Measurements from ENCODE around the gene CEP41.

The CEP41 gene

DNA sequence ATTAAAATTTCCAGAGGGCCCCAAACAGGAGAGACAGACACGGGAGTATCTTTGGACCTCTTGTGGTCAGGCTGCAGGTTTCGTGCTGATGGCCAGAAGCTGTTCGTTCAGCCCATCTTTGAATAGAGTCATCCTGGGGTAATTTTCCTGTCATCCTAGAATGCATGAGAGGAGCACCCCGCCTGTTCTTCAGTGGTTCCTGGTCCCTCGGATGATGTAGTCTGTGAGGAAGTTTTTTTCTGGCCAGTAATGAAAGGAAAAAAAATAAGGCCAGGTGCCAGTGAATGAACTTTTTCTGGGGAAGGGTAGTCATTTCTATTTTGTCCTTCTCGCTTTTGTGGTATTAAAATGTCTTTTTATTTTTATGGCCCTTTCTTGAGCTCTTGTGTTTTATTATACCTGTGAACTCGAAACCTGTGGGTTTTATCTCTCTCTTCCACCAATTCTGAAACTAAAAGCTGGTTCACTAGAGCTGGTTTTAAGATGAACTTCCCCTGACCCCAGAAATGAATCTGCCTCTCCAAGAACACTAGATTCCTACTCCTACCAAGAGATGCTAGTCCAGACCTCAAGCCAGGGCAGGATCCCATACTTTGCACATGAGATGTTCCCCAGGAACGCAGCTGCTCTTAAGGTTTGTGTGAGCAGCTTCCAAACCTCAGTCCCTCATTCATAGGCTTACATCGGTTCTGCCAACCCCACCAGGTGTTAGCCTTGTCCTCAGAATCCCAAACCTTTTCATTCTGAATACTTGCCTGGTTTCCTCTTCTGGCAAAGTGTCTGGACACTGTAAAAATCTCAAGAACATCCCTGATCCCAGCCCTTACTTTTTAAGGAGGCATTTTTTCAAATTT, 35.7 kb upstream of the CEP41 start:
- TF ChIP-seq, protein P1, sequence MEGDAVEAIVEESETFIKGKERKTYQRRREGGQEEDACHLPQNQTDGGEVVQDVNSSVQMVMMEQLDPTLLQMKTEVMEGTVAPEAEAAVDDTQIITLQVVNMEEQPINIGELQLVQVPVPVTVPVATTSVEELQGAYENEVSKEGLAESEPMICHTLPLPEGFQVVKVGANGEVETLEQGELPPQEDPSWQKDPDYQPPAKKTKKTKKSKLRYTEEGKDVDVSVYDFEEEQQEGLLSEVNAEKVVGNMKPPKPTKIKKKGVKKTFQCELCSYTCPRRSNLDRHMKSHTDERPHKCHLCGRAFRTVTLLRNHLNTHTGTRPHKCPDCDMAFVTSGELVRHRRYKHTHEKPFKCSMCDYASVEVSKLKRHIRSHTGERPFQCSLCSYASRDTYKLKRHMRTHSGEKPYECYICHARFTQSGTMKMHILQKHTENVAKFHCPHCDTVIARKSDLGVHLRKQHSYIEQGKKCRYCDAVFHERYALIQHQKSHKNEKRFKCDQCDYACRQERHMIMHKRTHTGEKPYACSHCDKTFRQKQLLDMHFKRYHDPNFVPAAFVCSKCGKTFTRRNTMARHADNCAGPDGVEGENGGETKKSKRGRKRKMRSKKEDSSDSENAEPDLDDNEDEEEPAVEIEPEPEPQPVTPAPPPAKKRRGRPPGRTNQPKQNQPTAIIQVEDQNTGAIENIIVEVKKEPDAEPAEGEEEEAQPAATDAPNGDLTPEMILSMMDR (IDR thresholded peaks at IDR 0.05; ENCODE audit: low read depth, low read length): no peak
- DNase-seq (ENCODE audit: extremely low read depth, low read depth): no peak

DNA sequence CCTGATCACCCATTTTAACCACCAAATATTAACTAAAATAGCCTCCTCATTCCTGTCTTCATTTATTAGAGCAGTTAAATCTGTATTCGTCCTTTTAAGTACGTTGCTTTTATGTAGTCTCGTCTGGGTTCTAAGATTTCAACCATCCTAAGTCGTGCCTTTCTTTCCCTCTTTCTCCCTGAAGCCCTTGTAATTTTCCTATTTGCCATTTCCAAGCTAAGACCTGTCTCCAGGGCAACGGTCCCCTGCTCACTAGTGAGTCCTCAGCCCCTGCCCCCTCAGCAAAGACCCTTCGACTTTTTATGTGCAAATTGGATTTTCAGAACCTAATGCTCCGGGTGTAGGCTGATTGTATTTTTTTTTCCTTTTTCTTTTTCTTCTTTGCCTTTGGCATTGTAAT, 35.0 kb upstream of the CEP41 start:
- TF ChIP-seq, protein P1 (IDR thresholded peaks at IDR 0.05; ENCODE audit: low read depth, low read length): no peak
- no peak for DNase-seq (ENCODE audit: extremely low read depth, low read depth)

DNA sequence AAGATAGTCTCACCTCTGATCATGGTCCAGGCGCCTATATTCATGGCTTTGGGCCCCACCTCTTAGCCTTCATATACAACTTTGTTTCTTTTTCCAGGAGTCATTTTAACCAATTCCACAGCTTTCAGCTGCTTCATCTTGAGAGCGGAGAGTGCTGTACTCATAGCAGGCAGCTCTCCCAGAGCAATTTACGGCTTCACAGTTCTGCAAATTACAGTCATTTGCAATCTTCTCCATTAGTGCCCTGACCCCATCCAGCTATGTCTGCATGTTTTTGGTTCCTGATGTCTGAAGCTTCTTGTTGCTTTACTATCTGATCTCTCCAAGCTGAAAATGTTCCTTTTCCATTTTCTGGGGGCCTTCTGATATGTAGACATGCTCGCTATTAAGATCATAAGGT, 33.1 kb upstream of the CEP41 start:
- DNase-seq (ENCODE audit: extremely low read depth, low read depth): no peak
- TF ChIP-seq, protein P1 (IDR thresholded peaks at IDR 0.05; ENCODE audit: low read depth, low read length): no peak

DNA sequence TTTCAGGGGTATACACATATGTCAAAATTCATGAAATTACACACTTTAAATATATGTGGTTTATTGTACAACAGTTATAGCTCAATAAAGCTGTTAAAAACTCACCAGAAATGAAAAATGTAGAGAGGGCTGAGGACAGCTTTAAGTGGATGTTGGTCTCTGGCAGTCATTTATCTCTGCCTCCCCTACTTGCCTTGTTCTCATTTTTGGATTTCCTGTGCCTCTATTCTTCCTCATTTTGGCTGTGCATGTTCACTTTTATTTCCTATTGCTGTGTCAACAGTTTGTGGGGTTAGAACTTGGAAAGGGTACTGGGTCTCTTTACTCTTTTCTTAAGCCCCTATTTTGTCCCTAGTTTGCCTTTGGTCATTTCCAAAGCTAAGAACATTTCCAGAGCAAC, 32.5 kb upstream of the CEP41 start:
- TF ChIP-seq, protein P1 (IDR thresholded peaks at IDR 0.05; ENCODE audit: low read depth, low read length): no peak
- DNase-seq (ENCODE audit: extremely low read depth, low read depth): no peak

DNA sequence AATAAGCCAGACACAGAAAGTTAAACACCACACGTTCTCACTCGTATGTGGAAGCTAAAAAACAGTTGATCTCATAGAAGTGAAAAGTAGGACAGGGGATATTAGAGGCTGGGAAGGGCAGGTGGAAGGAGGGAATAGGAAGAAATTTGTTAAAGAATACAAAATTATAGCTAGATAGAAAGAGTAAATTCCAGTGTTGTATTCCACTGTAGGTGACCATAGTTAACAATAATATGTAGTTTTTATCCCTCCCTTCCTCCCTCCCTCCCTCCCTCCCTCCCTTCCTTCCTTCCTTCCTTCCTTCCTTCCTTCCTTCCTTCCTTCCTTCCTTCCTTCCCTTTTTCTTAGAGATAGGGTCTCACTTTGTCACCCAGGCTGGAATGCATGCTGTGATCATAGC, 31.2 kb upstream of the CEP41 start:
- TF ChIP-seq, protein P1 (IDR thresholded peaks at IDR 0.05; ENCODE audit: low read depth, low read length): no peak
- no peak for DNase-seq (ENCODE audit: extremely low read depth, low read depth)

DNA sequence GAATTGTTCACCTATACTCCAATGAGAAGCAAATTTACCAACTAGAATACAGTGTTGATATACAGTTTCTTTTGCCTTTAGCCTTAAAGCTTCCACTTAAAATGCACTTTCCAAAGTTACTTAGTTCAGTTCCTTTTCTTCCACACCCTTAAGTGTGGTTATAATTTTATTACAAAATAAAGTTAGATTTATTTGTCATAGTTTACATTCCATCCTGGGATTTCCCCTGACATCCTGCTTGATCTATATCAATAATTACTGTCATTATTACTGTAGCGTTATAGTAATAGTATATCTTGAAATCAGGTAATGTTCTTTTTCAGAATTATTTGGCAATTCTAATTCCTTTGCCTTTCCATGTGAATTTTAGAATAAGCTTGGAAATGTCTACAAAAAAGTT, 27.8 kb upstream of the CEP41 start:
- DNase-seq (ENCODE audit: extremely low read depth, low read depth): no peak
- TF ChIP-seq, protein P1 (IDR thresholded peaks at IDR 0.05; ENCODE audit: low read depth, low read length): no peak

DNA sequence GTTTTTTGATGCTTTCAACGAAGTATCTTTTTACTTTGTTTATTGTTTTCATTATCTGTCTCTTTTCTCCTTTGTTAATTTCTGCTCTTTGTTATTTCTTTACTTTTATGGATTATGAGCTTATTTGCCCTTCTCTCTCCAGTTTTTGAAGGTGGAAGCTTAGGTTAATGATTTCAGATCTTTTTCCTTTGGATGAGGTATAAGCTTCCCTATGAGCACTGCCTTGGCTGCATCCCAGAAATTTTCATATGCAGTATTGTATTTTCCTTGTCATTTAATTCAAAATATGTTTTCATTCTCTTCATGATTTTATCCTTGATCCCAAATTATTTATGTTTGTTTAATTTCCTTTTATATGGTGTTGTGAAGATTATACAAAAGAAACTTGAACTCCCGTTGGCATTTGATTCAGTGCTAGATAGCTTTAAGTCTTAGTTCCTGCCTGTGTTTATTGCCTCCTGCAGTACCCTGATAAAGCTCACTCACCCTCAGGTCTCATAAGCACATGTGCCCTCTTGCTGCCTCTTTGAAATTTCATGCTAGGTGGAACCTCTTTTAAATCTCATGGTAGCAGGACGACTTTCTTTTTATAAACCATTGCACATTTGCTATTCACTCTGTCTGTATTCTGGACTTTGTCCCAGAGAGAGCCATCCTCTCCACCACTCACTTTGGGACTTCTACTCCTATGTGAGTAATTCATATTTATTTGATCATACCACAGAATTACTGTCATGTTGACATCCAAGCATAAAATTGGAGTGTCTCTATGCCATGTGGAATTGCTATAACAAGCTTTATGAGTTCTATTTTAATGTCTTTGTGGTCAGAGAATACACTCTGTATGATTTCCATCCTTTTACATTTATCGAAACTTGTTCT, 23.0 kb upstream of the CEP41 start:
- DNase-seq (ENCODE audit: extremely low read depth, low read depth): no peak
- TF ChIP-seq, protein P1 (IDR thresholded peaks at IDR 0.05; ENCODE audit: low read depth, low read length): no peak
